ENCODE results near the gene SNX24. TPM values are rescaled to one million over a fixed set of nuclear protein-coding genes. Genes with fewer than 3 reads are reported as not detected.

Gene SNX24
- total and polyA plus RNA-seq, 9 of the 15 experiments (the other 6 are each of a cell fraction or from before 2014, with no cell fraction given), result 5.3 to 10.1 (median 7.9) TPM

DNA sequence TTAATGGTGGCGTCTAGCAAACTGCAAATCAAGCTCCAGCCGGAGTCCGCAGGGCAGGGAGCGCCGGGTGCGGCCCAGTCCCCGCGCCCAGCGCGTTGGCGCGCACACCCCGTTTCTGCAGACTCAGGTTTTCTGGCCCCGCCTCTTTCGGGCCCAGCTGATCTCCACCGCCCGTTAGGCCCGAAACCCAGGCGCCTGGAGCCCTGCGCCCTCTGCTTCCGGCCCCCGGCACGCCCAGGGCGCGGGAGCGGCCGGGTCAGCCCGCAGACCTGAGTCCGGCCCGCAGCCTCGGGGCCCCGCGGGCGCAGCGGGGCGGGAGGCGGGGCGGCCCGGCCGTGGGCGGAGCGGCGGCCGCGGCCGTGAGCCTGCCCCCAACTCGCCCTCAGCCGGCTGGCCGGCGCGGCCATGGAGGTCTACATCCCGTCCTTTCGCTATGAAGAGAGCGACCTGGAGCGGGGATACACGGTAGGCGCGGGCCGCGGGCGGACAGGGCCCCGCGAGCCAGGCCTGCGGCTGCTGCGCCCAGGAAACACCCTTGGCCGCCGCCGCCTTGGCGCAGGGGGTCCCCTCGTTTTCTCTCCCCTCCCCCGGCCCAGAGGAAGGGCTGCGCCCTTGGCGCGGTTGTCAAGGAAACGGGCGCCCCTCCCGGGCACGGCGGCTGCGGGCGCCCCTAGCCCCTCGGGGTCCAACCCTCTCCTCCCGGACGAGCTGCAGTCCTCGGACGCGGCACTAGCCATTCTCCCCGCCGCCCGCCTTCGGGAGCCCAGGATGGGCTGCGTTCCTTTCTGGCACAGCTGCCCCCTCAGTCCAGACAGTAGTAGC, at the start of gene SNX24 (continued):
- TF ChIP-seq, protein P1, sequence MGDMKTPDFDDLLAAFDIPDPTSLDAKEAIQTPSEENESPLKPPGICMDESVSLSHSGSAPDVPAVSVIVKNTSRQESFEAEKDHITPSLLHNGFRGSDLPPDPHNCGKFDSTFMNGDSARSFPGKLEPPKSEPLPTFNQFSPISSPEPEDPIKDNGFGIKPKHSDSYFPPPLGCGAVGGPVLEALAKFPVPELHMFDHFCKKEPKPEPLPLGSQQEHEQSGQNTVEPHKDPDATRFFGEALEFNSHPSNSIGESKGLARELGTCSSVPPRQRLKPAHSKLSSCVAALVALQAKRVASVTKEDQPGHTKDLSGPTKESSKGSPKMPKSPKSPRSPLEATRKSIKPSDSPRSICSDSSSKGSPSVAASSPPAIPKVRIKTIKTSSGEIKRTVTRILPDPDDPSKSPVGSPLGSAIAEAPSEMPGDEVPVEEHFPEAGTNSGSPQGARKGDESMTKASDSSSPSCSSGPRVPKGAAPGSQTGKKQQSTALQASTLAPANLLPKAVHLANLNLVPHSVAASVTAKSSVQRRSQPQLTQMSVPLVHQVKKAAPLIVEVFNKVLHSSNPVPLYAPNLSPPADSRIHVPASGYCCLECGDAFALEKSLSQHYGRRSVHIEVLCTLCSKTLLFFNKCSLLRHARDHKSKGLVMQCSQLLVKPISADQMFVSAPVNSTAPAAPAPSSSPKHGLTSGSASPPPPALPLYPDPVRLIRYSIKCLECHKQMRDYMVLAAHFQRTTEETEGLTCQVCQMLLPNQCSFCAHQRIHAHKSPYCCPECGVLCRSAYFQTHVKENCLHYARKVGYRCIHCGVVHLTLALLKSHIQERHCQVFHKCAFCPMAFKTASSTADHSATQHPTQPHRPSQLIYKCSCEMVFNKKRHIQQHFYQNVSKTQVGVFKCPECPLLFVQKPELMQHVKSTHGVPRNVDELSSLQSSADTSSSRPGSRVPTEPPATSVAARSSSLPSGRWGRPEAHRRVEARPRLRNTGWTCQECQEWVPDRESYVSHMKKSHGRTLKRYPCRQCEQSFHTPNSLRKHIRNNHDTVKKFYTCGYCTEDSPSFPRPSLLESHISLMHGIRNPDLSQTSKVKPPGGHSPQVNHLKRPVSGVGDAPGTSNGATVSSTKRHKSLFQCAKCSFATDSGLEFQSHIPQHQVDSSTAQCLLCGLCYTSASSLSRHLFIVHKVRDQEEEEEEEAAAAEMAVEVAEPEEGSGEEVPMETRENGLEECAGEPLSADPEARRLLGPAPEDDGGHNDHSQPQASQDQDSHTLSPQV (IDR thresholded peaks at IDR 0.05), result peak; percentile 71; the same call in 1 of the 2 replicates
- peak; percentile 69 for TF ChIP-seq ETV5 (CRISPR knock-in tag; IDR thresholded peaks at IDR 0.05; ENCODE audit: low read depth)
- no peak for TF ChIP-seq ZFP1 (CRISPR knock-in tag; IDR thresholded peaks at IDR 0.05)
- TF ChIP-seq KDM5B (IDR thresholded peaks at IDR 0.05; ENCODE audit: insufficient replicate concordance, low read depth, low read length), result peak; percentile 77
- TF ChIP-seq, protein P2, sequence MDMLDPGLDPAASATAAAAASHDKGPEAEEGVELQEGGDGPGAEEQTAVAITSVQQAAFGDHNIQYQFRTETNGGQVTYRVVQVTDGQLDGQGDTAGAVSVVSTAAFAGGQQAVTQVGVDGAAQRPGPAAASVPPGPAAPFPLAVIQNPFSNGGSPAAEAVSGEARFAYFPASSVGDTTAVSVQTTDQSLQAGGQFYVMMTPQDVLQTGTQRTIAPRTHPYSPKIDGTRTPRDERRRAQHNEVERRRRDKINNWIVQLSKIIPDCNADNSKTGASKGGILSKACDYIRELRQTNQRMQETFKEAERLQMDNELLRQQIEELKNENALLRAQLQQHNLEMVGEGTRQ (CRISPR knock-in tag; IDR thresholded peaks at IDR 0.05), result peak; percentile 17; the same call in 1 of the 2 replicates
- TF ChIP-seq, protein P3, sequence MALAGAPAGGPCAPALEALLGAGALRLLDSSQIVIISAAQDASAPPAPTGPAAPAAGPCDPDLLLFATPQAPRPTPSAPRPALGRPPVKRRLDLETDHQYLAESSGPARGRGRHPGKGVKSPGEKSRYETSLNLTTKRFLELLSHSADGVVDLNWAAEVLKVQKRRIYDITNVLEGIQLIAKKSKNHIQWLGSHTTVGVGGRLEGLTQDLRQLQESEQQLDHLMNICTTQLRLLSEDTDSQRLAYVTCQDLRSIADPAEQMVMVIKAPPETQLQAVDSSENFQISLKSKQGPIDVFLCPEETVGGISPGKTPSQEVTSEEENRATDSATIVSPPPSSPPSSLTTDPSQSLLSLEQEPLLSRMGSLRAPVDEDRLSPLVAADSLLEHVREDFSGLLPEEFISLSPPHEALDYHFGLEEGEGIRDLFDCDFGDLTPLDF (CRISPR knock-in tag; IDR thresholded peaks at IDR 0.05), result peak; percentile 71; the same call in 1 of the 2 replicates
- TF ChIP-seq SAP30 (IDR thresholded peaks at IDR 0.05; ENCODE audit: borderline replicate concordance, insufficient read depth, low read depth, low read length, poor library complexity, severe bottlenecking), result peak; percentile 39
- peak; percentile 12; the same call in 1 of the 2 replicates for TF ChIP-seq CBFA2T3 (IDR thresholded peaks at IDR 0.05)
- peak; percentile 80 for TF ChIP-seq RBFOX2 (IDR thresholded peaks at IDR 0.05; ENCODE audit: low read depth, low read length)
- no peak for TF ChIP-seq ZZZ3 (IDR thresholded peaks at IDR 0.05)
- peak; percentile 64 to 67 for TF ChIP-seq NRF1 (conservative IDR thresholded peaks at IDR 0.05 in 1 of 2, IDR thresholded peaks at IDR 0.05 in 1 of 2)
